ENCODE results near the gene KLRG1.

The KLRG1 gene

GRCh38 chr12:8996682-8997405 is 7.5 kb downstream of the KLRG1 start:
- Mint-ChIP-seq H3K27ac (peak overlapping the region; percentile 16), H3K4me1 (peaks cover 48% of the 10 kb centered on the region), H3K36me3 (peaks cover 20% of the 10 kb centered on the region), H3K9me3 (no peaks in the 10 kb centered on the region), H3K4me3 (no peak overlapping the region), H3K27me3 (peaks cover 3% of the 10 kb centered on the region)
- DNase-seq: peak; percentile 21
- CTCF ChIA-PET: interaction anchor here (0.6 to 1.1 kb wide), 2 partner anchors 53 to 143 kb away, joined by 3 to 4 read pairs; no protein-coding TSS in a partner anchor

- DNase-seq: no peak
- peaks cover 14% of the 10 kb centered on the region for H3K36me3 Mint-ChIP-seq
- no peak overlapping the region for H3K4me3 Mint-ChIP-seq
- H3K27me3 Mint-ChIP-seq: no peaks in the 10 kb centered on the region
- CTCF ChIA-PET: no interaction called here
- H3K4me1 Mint-ChIP-seq: peaks cover 18% of the 10 kb centered on the region
- H3K27ac Mint-ChIP-seq: no peak overlapping the region
- no peaks in the 10 kb centered on the region for H3K9me3 Mint-ChIP-seq
Observed at GRCh38 chr12:9001233-9001632, 11.9 kb downstream of the KLRG1 start.

- Mint-ChIP-seq H3K27ac (no peak overlapping the region), H3K4me3 (no peak overlapping the region)
- no peak for DNase-seq
Observed at GRCh38 chr12:9002335-9002734, 13.0 kb downstream of the KLRG1 start.

DNA sequence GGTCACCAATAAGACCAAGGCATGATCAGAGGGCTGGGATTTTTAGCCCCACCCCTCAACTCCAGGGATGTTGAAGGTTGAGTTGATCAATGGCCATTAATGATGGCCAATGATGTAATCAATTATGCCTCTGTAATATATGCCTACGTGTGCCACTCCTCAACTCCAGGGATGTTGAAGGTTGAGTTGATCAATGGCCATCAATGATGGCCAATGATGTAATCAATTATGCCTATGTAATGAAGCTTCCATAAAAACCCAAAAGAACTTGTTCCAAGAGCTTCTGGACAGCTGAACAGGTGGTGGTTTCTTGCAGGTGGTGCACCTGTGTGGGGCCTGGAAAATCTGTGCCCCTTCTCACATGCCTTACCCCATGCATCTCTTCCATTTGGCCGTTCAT is 33.2 kb downstream of the KLRG1 start:
- Mint-ChIP-seq H3K36me3 (peaks cover 20% of the 10 kb centered on the region), H3K4me1 (peaks cover 18% of the 10 kb centered on the region), H3K27ac (no peak overlapping the region), H3K4me3 (no peak overlapping the region), H3K27me3 (no peaks in the 10 kb centered on the region), H3K9me3 (peaks cover 7% of the 10 kb centered on the region)
- CTCF ChIA-PET: interaction anchor here (1.5 kb wide), 2 partner anchors 27 to 72 kb away, joined by 3 to 5 read pairs; no protein-coding TSS in a partner anchor
- no peak for DNase-seq

More at GRCh38 chr12:9002335-9002734, 13.0 kb downstream of the KLRG1 start:
- Mint-ChIP-seq H3K4me1 (peaks cover 7% of the 10 kb centered on the region), H3K27me3 (no peaks in the 10 kb centered on the region), H3K9me3 (no peaks in the 10 kb centered on the region), H3K36me3 (peaks cover 9% of the 10 kb centered on the region)
- CTCF ChIA-PET: no interaction called here

DNA sequence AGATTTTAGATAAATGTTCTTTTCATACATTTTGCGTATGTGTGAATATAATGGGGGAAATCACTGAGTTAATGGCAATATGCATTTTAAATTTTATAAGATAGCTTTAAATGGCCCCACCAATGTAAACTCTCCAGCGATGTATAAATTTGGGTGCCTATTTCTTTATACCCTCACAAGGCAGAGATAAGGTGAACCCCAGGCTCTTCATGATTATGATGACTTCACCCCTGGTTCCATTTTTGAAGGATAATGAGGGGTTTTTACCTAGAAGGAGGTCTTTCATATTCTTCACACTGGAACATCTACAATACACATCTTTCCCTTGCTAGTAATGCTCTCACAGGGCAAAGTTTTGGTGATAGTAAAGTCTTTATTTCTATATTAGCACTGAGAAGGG is 35.2 kb downstream of the KLRG1 start:
- Mint-ChIP-seq H3K27me3 (no peaks in the 10 kb centered on the region), H3K27ac (no peak overlapping the region), H3K4me3 (no peak overlapping the region), H3K4me1 (peaks cover 29% of the 10 kb centered on the region), H3K36me3 (peaks cover 20% of the 10 kb centered on the region), H3K9me3 (peaks cover 4% of the 10 kb centered on the region)
- no peak for DNase-seq
- CTCF ChIA-PET: interaction anchor here (1.4 to 2.3 kb wide), 2 partner anchors 13 to 74 kb away, joined by 4 to 7 read pairs; no protein-coding TSS in a partner anchor

GRCh38 chr12:9027161-9028059 is 38.1 kb downstream of the KLRG1 start:
- H3K27me3 Mint-ChIP-seq: no peaks in the 10 kb centered on the region
- H3K4me1 Mint-ChIP-seq: peaks cover 37% of the 10 kb centered on the region
- H3K36me3 Mint-ChIP-seq: peaks cover 16% of the 10 kb centered on the region
- H3K27ac Mint-ChIP-seq: peak overlapping the region; percentile 87
- CTCF ChIA-PET: no interaction called here
- no peak for DNase-seq
- H3K9me3 Mint-ChIP-seq: peaks cover 4% of the 10 kb centered on the region
- peak overlapping the region; percentile 13 for H3K4me3 Mint-ChIP-seq

DNA sequence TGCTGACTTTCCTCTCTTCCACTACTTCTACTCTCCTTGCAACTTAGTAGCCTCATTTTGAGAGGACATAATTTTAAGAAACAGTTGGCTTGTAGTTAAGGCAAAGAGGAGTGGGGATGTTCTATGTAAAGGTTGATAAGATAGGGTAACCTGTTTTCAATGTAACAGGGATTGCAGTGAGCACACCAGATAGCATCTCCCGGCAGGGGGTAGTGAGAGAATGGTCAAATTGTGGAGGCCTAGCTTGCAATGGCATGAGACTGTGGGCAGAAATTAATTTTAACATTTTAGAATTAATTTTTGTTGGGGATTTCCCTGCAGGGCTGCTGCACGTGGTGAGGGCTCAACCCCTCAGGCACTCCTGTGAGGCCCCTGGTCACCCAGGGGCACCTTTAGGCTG is 41.4 kb downstream of the KLRG1 start:
- H3K4me1 Mint-ChIP-seq: peaks cover 26% of the 10 kb centered on the region
- H3K36me3 Mint-ChIP-seq: peaks cover 22% of the 10 kb centered on the region
- no peak overlapping the region for H3K4me3 Mint-ChIP-seq
- CTCF ChIA-PET: interaction anchor here (1.5 to 4.4 kb wide), 3 partner anchors 8 to 79 kb away, joined by 3 to 28 read pairs (median 5); partner anchors contain the start of gene M6PR
- H3K9me3 Mint-ChIP-seq: peaks cover 4% of the 10 kb centered on the region
- no peak for DNase-seq
- H3K27me3 Mint-ChIP-seq: no peaks in the 10 kb centered on the region
- no peak overlapping the region for H3K27ac Mint-ChIP-seq

GRCh38 chr12:9032202-9032964 is 43.0 kb downstream of the KLRG1 start:
- no peaks in the 10 kb centered on the region for H3K27me3 Mint-ChIP-seq

DNA sequence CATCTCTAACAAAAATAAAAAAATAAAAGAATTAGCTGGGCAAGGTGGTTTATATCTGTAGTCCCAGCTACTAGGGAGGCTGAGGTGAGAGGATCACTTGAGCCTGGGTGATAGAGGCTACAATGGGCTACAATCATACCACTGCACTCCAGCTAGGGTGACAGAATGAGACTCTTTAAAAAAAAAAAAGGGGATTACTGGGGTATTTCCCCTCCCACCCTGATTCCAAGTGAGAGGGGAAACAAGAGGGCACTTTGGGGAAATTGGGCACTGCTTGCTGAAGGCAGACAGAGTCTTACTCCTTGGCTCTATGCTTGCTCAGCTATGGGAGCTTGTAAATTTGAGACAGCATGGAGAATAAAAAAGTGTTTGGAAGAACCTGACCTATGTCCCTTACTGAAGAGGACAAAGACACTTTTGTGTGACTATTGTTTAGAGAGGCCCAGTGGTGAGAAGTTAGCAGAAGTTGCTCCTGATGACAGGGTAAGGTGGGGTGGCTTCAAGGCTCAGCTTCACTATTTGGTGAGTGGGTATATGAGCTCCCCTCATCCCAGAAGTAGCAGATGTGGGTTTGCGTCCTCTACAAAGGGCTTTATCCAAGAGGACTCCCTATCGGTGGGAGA is 44.0 kb downstream of the KLRG1 start:
- peaks cover 14% of the 10 kb centered on the region for H3K36me3 Mint-ChIP-seq
- no peak overlapping the region for H3K4me3 Mint-ChIP-seq
- H3K4me1 Mint-ChIP-seq: peaks cover 32% of the 10 kb centered on the region
- H3K27ac Mint-ChIP-seq: no peak overlapping the region
- DNase-seq: no peak
- peaks cover 4% of the 10 kb centered on the region for H3K9me3 Mint-ChIP-seq
- no peaks in the 10 kb centered on the region for H3K27me3 Mint-ChIP-seq
- CTCF ChIA-PET: interaction anchor here (1.7 to 4.4 kb wide), 2 partner anchors 16 to 82 kb away, joined by 7 to 28 read pairs; partner anchors contain the start of gene M6PR

More at GRCh38 chr12:9032202-9032964, 43.0 kb downstream of the KLRG1 start:
- Mint-ChIP-seq H3K9me3 (peaks cover 4% of the 10 kb centered on the region), H3K4me1 (peaks cover 32% of the 10 kb centered on the region), H3K36me3 (peaks cover 20% of the 10 kb centered on the region), H3K4me3 (no peak overlapping the region), H3K27ac (no peak overlapping the region)
- CTCF ChIA-PET: interaction anchor here (1.7 to 4.4 kb wide), 2 partner anchors 17 to 81 kb away, joined by 7 to 28 read pairs; partner anchors contain the start of gene M6PR
- DNase-seq: no peak

GRCh38 chr12:9034095-9034494 is 44.7 kb downstream of the KLRG1 start:
- no peak for DNase-seq
- Mint-ChIP-seq H3K36me3 (peaks cover 11% of the 10 kb centered on the region), H3K4me1 (peaks cover 32% of the 10 kb centered on the region), H3K27me3 (no peaks in the 10 kb centered on the region), H3K9me3 (peaks cover 4% of the 10 kb centered on the region), H3K4me3 (no peak overlapping the region), H3K27ac (no peak overlapping the region)
- CTCF ChIA-PET: interaction anchor here (1.0 to 4.4 kb wide), 2 partner anchors 83 to 121 kb away, joined by 3 to 28 read pairs; partner anchors contain the start of gene M6PR

DNA sequence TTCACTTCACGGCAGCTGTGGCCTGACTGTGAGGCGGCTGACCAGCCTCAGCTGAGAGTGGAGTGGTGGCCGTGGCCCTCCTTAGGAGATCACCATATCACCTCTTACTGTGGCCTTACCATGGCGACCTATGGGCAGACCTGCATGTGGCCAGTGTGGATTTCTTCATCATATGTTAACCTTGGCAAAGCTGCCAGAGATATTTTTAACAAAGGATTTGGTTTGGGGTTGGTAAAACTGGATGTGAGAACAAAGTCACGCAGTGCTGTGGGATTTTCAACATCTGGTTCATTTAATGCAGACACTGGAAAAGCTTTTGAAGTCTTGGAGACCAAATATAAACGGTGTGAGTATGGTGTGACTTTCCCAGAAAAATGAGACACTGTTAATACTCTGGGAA is 46.9 kb downstream of the KLRG1 start:
- no peaks in the 10 kb centered on the region for H3K27me3 Mint-ChIP-seq
- DNase-seq: no peak
- no peak overlapping the region for H3K4me3 Mint-ChIP-seq
- peaks cover 4% of the 10 kb centered on the region for H3K9me3 Mint-ChIP-seq
- H3K36me3 Mint-ChIP-seq: peaks cover 11% of the 10 kb centered on the region
- H3K27ac Mint-ChIP-seq: no peak overlapping the region
- H3K4me1 Mint-ChIP-seq: peaks cover 37% of the 10 kb centered on the region
- CTCF ChIA-PET: interaction anchor here (1.6 to 4.0 kb wide), 2 partner anchors 85 to 87 kb away, joined by 7 to 82 read pairs; partner anchors contain the start of gene M6PR

DNA sequence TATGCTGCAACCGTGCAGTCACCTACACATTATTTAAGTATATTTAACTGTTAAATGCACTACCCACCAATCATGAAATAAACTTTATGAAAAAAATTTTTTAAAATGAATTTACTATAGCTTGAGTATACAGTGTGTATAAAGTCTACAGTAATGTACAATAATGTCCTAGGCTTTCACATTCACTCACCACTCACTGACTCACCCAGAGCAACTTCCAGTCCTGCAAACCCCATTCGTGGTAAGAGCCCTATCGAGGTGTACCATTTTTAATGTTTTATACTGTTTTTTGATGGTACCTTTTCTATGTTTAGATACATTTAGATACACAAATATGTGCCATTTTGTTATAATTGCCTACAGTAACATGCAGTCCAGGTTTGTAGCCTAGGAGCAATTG is 48.1 kb downstream of the KLRG1 start:
- CTCF ChIA-PET: interaction anchor here (1.0 to 4.0 kb wide), 4 partner anchors 12 to 88 kb away, joined by 3 to 82 read pairs (median 6); partner anchors contain the start of gene M6PR
- DNase-seq: no peak
- Mint-ChIP-seq H3K27ac (no peak overlapping the region), H3K4me3 (no peak overlapping the region), H3K9me3 (peaks cover 4% of the 10 kb centered on the region), H3K4me1 (peaks cover 37% of the 10 kb centered on the region), H3K27me3 (no peaks in the 10 kb centered on the region), H3K36me3 (peaks cover 11% of the 10 kb centered on the region)

DNA sequence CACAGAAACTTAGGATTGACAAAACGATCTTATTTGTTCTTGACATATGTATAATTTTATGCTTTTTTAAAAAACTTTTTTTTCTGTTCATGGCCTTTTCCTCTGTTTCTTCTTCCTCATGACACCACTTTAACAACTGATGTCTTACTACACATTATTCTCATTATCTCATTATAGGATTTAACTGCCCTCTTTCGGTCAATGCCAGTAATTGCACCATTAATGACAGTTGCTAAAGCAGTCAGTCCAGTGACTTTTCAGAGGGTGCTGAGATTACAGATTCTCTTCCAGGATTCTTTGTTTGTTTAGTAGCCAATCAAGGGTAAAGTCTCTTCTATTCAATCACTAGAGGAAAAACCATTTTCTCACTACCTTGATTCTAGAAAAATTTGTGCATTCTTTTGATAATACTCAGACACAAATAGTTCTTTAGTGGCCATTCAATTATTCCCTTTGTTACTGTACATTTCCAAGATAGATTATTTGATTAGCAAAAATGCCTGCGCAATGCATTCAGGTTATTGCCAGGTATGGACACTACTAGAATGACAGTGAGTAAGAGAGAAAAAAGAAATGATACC is 50.1 kb downstream of the KLRG1 start:
- CTCF ChIA-PET: interaction anchor here (0.8 to 4.0 kb wide), 14 partner anchors 9 to 495 kb away, joined by 3 to 82 read pairs (median 4); partner anchors contain the start of gene M6PR
- H3K27me3 Mint-ChIP-seq: no peaks in the 10 kb centered on the region
- H3K36me3 Mint-ChIP-seq: peaks cover 6% of the 10 kb centered on the region
- no peak overlapping the region for H3K4me3 Mint-ChIP-seq
- peaks cover 39% of the 10 kb centered on the region for H3K4me1 Mint-ChIP-seq
- peaks cover 2% of the 10 kb centered on the region for H3K9me3 Mint-ChIP-seq
- H3K27ac Mint-ChIP-seq: no peak overlapping the region
- DNase-seq: peak; percentile 32
